SK-N-SH (cell line): Measurements from ENCODE around the gene FAT2.

Source experiments
- CTCF ChIP-seq: fragments of 200-600 bp; sonication (generic); IDR thresholded peaks from 2 replicates; pipeline ENCODE4 v1.6.1; 2017; ENCODE audit warnings: antibody characterized with exemption, mild to moderate bottlenecking, moderate library complexity
- EP300 ChIP-seq, 2 experiments: IDR thresholded peaks; 2 replicates each; pipeline versions ENCODE4 v1.4.0 to v1.6.1; 2012; ENCODE audit warnings: borderline replicate concordance in 1 of 2, low read depth in 1 of 2, low read length in 1 of 2
- EZH2phosphoT487 ChIP-seq: fragments of 200-600 bp; sonication (generic); IDR thresholded peaks from 2 replicates; pipeline ENCODE4 v1.6.1; 2017; ENCODE audit warnings: low read depth, mixed run types, mild to moderate bottlenecking, antibody characterized with exemption, moderate library complexity, borderline replicate concordance
- FOXM1 ChIP-seq: IDR thresholded peaks from 2 replicates; pipeline ENCODE4 v1.4.0; 2012; ENCODE audit warnings: low read depth, mild to moderate bottlenecking
- GABPA ChIP-seq: IDR thresholded peaks from 2 replicates; pipeline ENCODE4 v1.4.0; 2012; ENCODE audit warnings: low read depth, mild to moderate bottlenecking
- POLR2AphosphoS5 ChIP-seq: IDR thresholded peaks from 2 replicates; pipeline ENCODE4 v1.6.1; 2012; ENCODE audit warnings: low read depth, low read length
- RFX5 ChIP-seq: IDR thresholded peaks from 2 replicates; pipeline ENCODE4 v1.6.1; 2012; ENCODE audit warnings: mild to moderate bottlenecking, improper control_type of control experiment, low read length
- SIN3A ChIP-seq: IDR thresholded peaks from 2 replicates; pipeline ENCODE4 v1.6.1; 2012; ENCODE audit warnings: low read depth, mild to moderate bottlenecking, low read length, moderate library complexity, borderline replicate concordance
- TAF1 ChIP-seq: IDR thresholded peaks from 2 replicates; pipeline ENCODE4 v1.6.1; 2012; ENCODE audit warnings: low read depth, mild to moderate bottlenecking, low read length, moderate library complexity, borderline replicate concordance
- TEAD4 ChIP-seq: IDR thresholded peaks from 2 replicates; pipeline ENCODE4 v1.4.0; 2012; ENCODE audit warnings: mild to moderate bottlenecking, borderline replicate concordance; ENCODE audit not compliant: insufficient read depth
- USF1 ChIP-seq: IDR thresholded peaks from 2 replicates; pipeline ENCODE4 v1.4.0; 2012; ENCODE audit warnings: low read depth, borderline replicate concordance
- USF2 ChIP-seq: fragments of 150-350 bp; IDR thresholded peaks from 2 replicates; pipeline ENCODE4 v1.6.1; 2017; ENCODE audit warnings: antibody characterized with exemption, low read length, low read depth, borderline replicate concordance
- YY1 ChIP-seq: IDR thresholded peaks from 2 replicates; pipeline ENCODE4 v1.4.0; 2012; ENCODE audit warnings: low read depth, mild to moderate bottlenecking

- TF ChIP-seq CTCF = no peak
- TF ChIP-seq FOXM1 = no peak
- no peak for TF ChIP-seq POLR2AphosphoS5
- no peak for TF ChIP-seq TEAD4
- no peak for TF ChIP-seq YY1
- TF ChIP-seq GABPA = no peak
- no peak for TF ChIP-seq TAF1
- no peak for TF ChIP-seq EZH2phosphoT487
- TF ChIP-seq USF2 = no peak
- TF ChIP-seq USF1 = no peak
- no peak for TF ChIP-seq SIN3A
- no peak for TF ChIP-seq RFX5
- TF ChIP-seq EP300 (IDR thresholded peaks at IDR 0.05; ENCODE audit: borderline replicate concordance in 1 of 2, low read depth in 1 of 2, low read length in 1 of 2) = no peak
These were observed 34.2 kb upstream of the FAT2 start for GRCh38 chr5:151625285-151625684.
